Body of pancreas (tissue), 4 donors: ENCODE data around the gene ABHD3.

ENCODE experiments used
- POLR2A ChIP-seq, 3 donors: fragments of 450-650 bp; IDR thresholded peaks; one replicate each; pipeline ENCODE4 v1.6.1; 2016; ENCODE audit warnings: antibody characterized with exemption in 3 of 3, mild to moderate bottlenecking in 2 of 3
- TF ChIP-seq, protein P1 (sequence below), 7 experiments: fragments of 450-650 bp in 4 of 7; fragments of 200-600 bp in 3 of 7; sonication (generic) in 3 of 7; IDR thresholded peaks; one replicate each; pipeline ENCODE4 v1.5.1; 2016 to 2019; ENCODE audit warnings: antibody characterized with exemption in 7 of 7

DNA sequence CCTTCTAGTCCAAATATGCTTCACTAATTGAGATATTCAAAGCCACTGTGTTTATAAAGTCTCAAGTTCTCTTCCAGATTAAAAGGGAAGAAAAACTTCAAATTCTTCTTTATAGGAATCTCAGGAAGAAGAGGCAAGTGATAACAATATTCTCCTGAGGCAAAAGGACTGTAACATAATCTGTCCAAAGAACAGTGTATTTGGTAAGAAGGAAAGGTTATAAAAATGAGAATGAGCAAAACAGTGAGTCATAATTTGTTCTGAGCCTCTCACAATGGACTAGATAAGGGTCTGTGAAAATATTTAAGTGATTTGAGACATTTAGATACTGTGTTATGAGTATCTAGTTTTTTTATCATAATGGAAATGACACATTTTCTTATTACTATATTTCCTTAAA lies 48.2 kb downstream of the ABHD3 start:
- TF ChIP-seq, protein P1, sequence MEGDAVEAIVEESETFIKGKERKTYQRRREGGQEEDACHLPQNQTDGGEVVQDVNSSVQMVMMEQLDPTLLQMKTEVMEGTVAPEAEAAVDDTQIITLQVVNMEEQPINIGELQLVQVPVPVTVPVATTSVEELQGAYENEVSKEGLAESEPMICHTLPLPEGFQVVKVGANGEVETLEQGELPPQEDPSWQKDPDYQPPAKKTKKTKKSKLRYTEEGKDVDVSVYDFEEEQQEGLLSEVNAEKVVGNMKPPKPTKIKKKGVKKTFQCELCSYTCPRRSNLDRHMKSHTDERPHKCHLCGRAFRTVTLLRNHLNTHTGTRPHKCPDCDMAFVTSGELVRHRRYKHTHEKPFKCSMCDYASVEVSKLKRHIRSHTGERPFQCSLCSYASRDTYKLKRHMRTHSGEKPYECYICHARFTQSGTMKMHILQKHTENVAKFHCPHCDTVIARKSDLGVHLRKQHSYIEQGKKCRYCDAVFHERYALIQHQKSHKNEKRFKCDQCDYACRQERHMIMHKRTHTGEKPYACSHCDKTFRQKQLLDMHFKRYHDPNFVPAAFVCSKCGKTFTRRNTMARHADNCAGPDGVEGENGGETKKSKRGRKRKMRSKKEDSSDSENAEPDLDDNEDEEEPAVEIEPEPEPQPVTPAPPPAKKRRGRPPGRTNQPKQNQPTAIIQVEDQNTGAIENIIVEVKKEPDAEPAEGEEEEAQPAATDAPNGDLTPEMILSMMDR (IDR thresholded peaks at IDR 0.05) = no peak
- TF ChIP-seq POLR2A (IDR thresholded peaks at IDR 0.05) = no peak
